ENCODE measurements around the gene SHD.
A peak's percentile ranks its signal among the peaks of the same experiment; 100 is the strongest.
"Not testable (repeated sequence)": the region's sequence is repeated elsewhere in the genome, so short reads cannot be mapped to it uniquely, and the experiment has no call there.

SHD gene

GRCh38 chr19:4278419-4279266, at the start of gene SHD:
SHD (plus strand) TSS chr19:4279266; CDS start chr19:4280064, 798 bp downstream.
- no peak for FAIRE-seq

- FAIRE-seq: not testable (repeated sequence)
These were observed 48.8 kb upstream of the SHD start for GRCh38 chr19:4230237-4230636.

- FAIRE-seq: not testable (repeated sequence)
These were observed 47.5 kb upstream of the SHD start for GRCh38 chr19:4231521-4231920.

- FAIRE-seq: not testable (repeated sequence)
These were observed 46.9 kb upstream of the SHD start for GRCh38 chr19:4232139-4232538.

GRCh38 chr19:4232614-4233281, 46.3 kb upstream of the SHD start:
- no peak for FAIRE-seq

GRCh38 chr19:4233282-4233853, 45.7 kb upstream of the SHD start:
- no peak for FAIRE-seq

- no peak for FAIRE-seq
These were observed 44.8 kb upstream of the SHD start for GRCh38 chr19:4234142-4234861.

- FAIRE-seq: no peak
These were observed 44.2 kb upstream of the SHD start for GRCh38 chr19:4234862-4235201.

GRCh38 chr19:4237510-4237909, 41.6 kb upstream of the SHD start:
- not testable (repeated sequence) for FAIRE-seq

- FAIRE-seq: no peak
These were observed 40.2 kb upstream of the SHD start for GRCh38 chr19:4238831-4239230.

- FAIRE-seq: no peak
These were observed 37.1 kb upstream of the SHD start for GRCh38 chr19:4241824-4242430.

GRCh38 chr19:4245938-4246337, 33.1 kb upstream of the SHD start:
- FAIRE-seq: not testable (repeated sequence)

GRCh38 chr19:4246767-4247593, 32.1 kb upstream of the SHD start, which contains the start of gene YJU2:
YJU2 (plus strand) TSS chr19:4247080; CDS start chr19:4247147, 67 bp downstream.
- peak; percentile 93 for FAIRE-seq

- no peak for FAIRE-seq
These were observed 22.5 kb upstream of the SHD start for GRCh38 chr19:4256563-4256962.

GRCh38 chr19:4257025-4257424, 22.0 kb upstream of the SHD start:
- FAIRE-seq: no peak

GRCh38 chr19:4258181-4258580, 20.9 kb upstream of the SHD start:
- FAIRE-seq: no peak

- FAIRE-seq: no peak
These were observed 18.4 kb upstream of the SHD start for GRCh38 chr19:4260613-4261191.

GRCh38 chr19:4264812-4265211, 14.3 kb upstream of the SHD start:
- no peak for FAIRE-seq

GRCh38 chr19:4266253-4267000, 12.6 kb upstream of the SHD start:
- FAIRE-seq: no peak

GRCh38 chr19:4267101-4267900, 11.8 kb upstream of the SHD start:
- FAIRE-seq: no peak
